IMR-90 (cell line): ENCODE results near the gene TIMM50. TPM values are rescaled to one million over a fixed set of nuclear protein-coding genes. Genes with fewer than 3 reads are reported as not detected.

ENCODE experiments used
- ATAC-seq: fragments of 200-7000 bp; cut with Tn5 transposase; 2 replicates; pipeline ENCODE4 v1.9.1; 2020; ENCODE audit warnings: low read depth, mild to moderate bottlenecking, moderate library complexity
- BruUV-seq: library from RNA; stranded (reverse); fragments of 400-500 nt; replicated peaks from 2 replicates; lab custom pipeline; 2021; lab: Mats Ljungman, UMichigan
- CTCF ChIA-PET: fragments of 300-600 bp; formaldehyde crosslinking; extraction: SDS; loops from one replicate; lab custom pipeline; 2021; ENCODE audit warnings: antibody characterized with exemption; lab: Yijun Ruan, JAX
- POLR2A ChIA-PET: fragments of 300-600 bp; sonication (Branson Sonifier 250); formaldehyde crosslinking; loops from one replicate; lab custom pipeline; 2022; ENCODE audit warnings: antibody characterized with exemption; ENCODE audit not compliant: unreplicated experiment; lab: Charles Lee
- DNase-seq: peaks from one replicate; pipeline ENCODE4 v3.0.0; 2013
- H2AFZ ChIP-seq: replicated peaks from 2 replicates; pipeline ENCODE3; 2013; ENCODE audit warnings: low read length, mild to moderate bottlenecking; ENCODE audit not compliant: poor library complexity
- H2AK5ac ChIP-seq: 2 replicates; pipeline ENCODE4 v1.6.1; 2013; ENCODE audit warnings: low read depth, low read length, inconsistent platforms
- H2AK9ac ChIP-seq: replicated peaks from 2 replicates; pipeline ENCODE3; 2013; ENCODE audit warnings: mild to moderate bottlenecking, low read depth, low read length, moderate library complexity; ENCODE audit not compliant: poor library complexity
- H2BK120ac ChIP-seq: 2 replicates; pipeline ENCODE4 v1.6.1; 2013; ENCODE audit warnings: low read depth, low read length, inconsistent platforms
- H2BK15ac ChIP-seq: 3 replicates; pipeline ENCODE4 v1.6.1; 2013; ENCODE audit warnings: low read depth, low read length, inconsistent platforms
- H2BK20ac ChIP-seq: 2 replicates; pipeline ENCODE4 v1.6.1; 2013; ENCODE audit warnings: low read depth, mild to moderate bottlenecking, inconsistent platforms, low read length, moderate library complexity
- H2BK5ac ChIP-seq: 2 replicates; pipeline ENCODE4 v1.6.1; 2013; ENCODE audit warnings: mild to moderate bottlenecking, low read depth, low read length, inconsistent platforms; ENCODE audit not compliant: poor library complexity, severe bottlenecking
- H3K14ac ChIP-seq: replicated peaks from 2 replicates; pipeline ENCODE4 v1.6.1; 2013; ENCODE audit warnings: low read depth, low read length, inconsistent platforms
- H3K18ac ChIP-seq: 2 replicates; pipeline ENCODE4 v1.6.1; 2013; ENCODE audit warnings: low read depth, low read length, control low read depth
- H3K23ac ChIP-seq: 2 replicates; pipeline ENCODE4 v1.6.1; 2013; ENCODE audit warnings: low read depth, low read length, inconsistent platforms
- H3K27ac ChIP-seq: 2 replicates; pipeline ENCODE4 v1.5.1; 2013; ENCODE audit warnings: mild to moderate bottlenecking, control low read depth, low read length; ENCODE audit not compliant: insufficient read depth
- H3K27me3 ChIP-seq: 2 replicates; pipeline ENCODE4 v1.6.1; 2013; ENCODE audit warnings: low read length; ENCODE audit not compliant: control insufficient read depth, insufficient read depth
- H3K36me3 ChIP-seq: 2 replicates; pipeline ENCODE4 v1.6.1; 2013; ENCODE audit warnings: low read length, mixed read lengths; ENCODE audit not compliant: control insufficient read depth, insufficient read depth
- H3K4ac ChIP-seq: 2 replicates; pipeline ENCODE4 v1.6.1; 2013; ENCODE audit warnings: low read depth, low read length, inconsistent platforms
- H3K4me1 ChIP-seq: 2 replicates; pipeline ENCODE4 v1.6.1; 2013; ENCODE audit warnings: low read length, mixed read lengths; ENCODE audit not compliant: control insufficient read depth, insufficient read depth
- H3K4me2 ChIP-seq: 2 replicates; pipeline ENCODE4 v1.6.1; 2013; ENCODE audit warnings: low read depth, mild to moderate bottlenecking, control low read depth, low read length, moderate library complexity
- H3K4me3 ChIP-seq: 2 replicates; pipeline ENCODE4 v1.5.1; 2013; ENCODE audit warnings: low read depth, mild to moderate bottlenecking, control low read depth, low read length, moderate library complexity; ENCODE audit not compliant: insufficient read depth
- H3K56ac ChIP-seq: 2 replicates; pipeline ENCODE4 v1.6.1; 2013; ENCODE audit warnings: low read length, inconsistent platforms; ENCODE audit not compliant: insufficient read depth; ENCODE audit errors: extremely low read depth
- H3K79me1 ChIP-seq, 2 experiments: 2 replicates each; pipeline ENCODE4 v1.6.1; 2013; ENCODE audit warnings: low read length in 2 of 2, inconsistent platforms in 1 of 2, low read depth in 1 of 2
- H3K9ac ChIP-seq: 2 replicates; pipeline ENCODE4 v1.6.1; 2013; ENCODE audit warnings: low read depth, low read length, control low read depth
- H3K9me1 ChIP-seq: 2 replicates; pipeline ENCODE4 v1.6.1; 2013; ENCODE audit warnings: low read length, inconsistent platforms; ENCODE audit not compliant: insufficient read depth
- H3K9me3 ChIP-seq: 2 replicates; pipeline ENCODE4 v1.6.1; 2013; ENCODE audit warnings: low read length; ENCODE audit not compliant: control insufficient read depth, insufficient read depth
- H4K20me1 ChIP-seq: 2 replicates; pipeline ENCODE4 v1.6.1; 2013; ENCODE audit warnings: low read length, inconsistent platforms; ENCODE audit not compliant: insufficient read depth
- H4K5ac ChIP-seq: 2 replicates; pipeline ENCODE4 v1.6.1; 2013; ENCODE audit warnings: mild to moderate bottlenecking, low read depth, low read length, control low read depth
- H4K8ac ChIP-seq, 2 experiments: 2 replicates each; pipeline ENCODE4 v1.6.1; 2013; ENCODE audit warnings: low read depth in 2 of 2, low read length in 2 of 2, control low read depth in 1 of 2, inconsistent platforms in 1 of 2
- H4K91ac ChIP-seq: 2 replicates; pipeline ENCODE4 v1.6.1; 2013; ENCODE audit warnings: low read depth, low read length, inconsistent platforms; ENCODE audit not compliant: insufficient read depth
- POLR2A ChIP-seq: IDR thresholded peaks from 2 replicates; pipeline ENCODE4 v1.6.1; 2012; ENCODE audit warnings: mild to moderate bottlenecking, low read depth, low read length
- WGBS, 2 experiments: methylation state at CpG; one replicate each; pipeline versions ENCODE4 v1.1.5 to v1.1.7; 2013; ENCODE audit warnings: missing lambda C conversion rate in 2 of 2; ENCODE audit not compliant: insufficient read length in 1 of 2; ENCODE audit errors: extremely low coverage in 2 of 2; 5-methylcytosine and 5-hydroxymethylcytosine counted together
- dilution Hi-C: fragments of 300-500 bp; cut with HindIII; formaldehyde crosslinking; loops from one replicate; pipeline ENCODE4 v1.14.3; 2018; ENCODE audit warnings: low sequenced_read_pairs; ENCODE audit not compliant: unreplicated experiment
- in situ Hi-C: fragments of 300-500 bp; cut with MboI; formaldehyde crosslinking; loops from 3 replicates; pipeline ENCODE4 v1.14.3; 2019; ENCODE audit warnings: low sequenced_read_pairs, inconsistent platforms, mixed read lengths
- intact Hi-C: fragments of 100-400 bp; cut with micrococcal nuclease; formaldehyde crosslinking; loops from 2 replicates; pipeline ENCODE4 v1.10.0; 2022
- polyA plus RNA-seq, 3 experiments: library from polyadenylated mRNA; depleted of rRNA; stranded (reverse); fragments of >200 nt; gene quantifications; 2 replicates each; pipeline ENCODE4 v1.2.3, GENCODE V29; 2012; ENCODE audit warnings: low replicate concordance in 1 of 3
- total RNA-seq: library from RNA; depleted of rRNA; stranded (reverse); fragments of >200 nt; gene quantifications from 2 replicates; pipeline ENCODE4 v1.2.3, GENCODE V29; 2012
- TF ChIP-seq, protein P1 (sequence below): fragments of 150-350 bp; IDR thresholded peaks from 2 replicates; pipeline ENCODE4 v1.6.1; 2017; ENCODE audit warnings: mild to moderate bottlenecking, antibody characterized with exemption, low read length, low read depth

Gene TIMM50
- total and polyA plus RNA-seq, 2 of the 4 experiments (the other 2 are of a cell fraction), result 52.0 to 76.8 TPM

- TF ChIP-seq, protein P1, sequence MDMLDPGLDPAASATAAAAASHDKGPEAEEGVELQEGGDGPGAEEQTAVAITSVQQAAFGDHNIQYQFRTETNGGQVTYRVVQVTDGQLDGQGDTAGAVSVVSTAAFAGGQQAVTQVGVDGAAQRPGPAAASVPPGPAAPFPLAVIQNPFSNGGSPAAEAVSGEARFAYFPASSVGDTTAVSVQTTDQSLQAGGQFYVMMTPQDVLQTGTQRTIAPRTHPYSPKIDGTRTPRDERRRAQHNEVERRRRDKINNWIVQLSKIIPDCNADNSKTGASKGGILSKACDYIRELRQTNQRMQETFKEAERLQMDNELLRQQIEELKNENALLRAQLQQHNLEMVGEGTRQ, result no peak
Measured at GRCh38 chr19:39507715-39508364, 27.2 kb downstream of the TIMM50 start (continued).

DNA sequence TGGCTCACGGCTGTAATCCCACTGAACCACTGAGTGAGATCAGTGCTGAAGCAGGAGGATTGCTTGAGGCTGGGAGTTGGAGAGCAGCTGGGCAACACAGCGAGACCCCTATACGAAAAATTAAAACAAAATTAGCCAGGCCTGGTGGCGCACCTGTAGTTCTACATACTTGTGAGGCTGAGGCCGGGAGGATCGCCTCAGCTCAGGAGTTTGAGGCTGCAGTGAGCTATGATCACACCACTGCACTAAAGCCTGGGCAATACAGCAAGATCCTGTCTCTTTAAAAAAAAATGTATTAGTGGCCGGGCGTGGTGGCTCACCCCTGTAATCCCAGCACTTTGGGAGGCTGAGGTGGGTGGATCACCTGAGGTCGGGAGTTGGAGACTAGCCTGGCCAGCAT lies 28.0 kb downstream of the TIMM50 start:
- Histone ChIP-seq H2BK15ac (no peak overlapping the region), H3K4ac (no peak overlapping the region), H3K36me3 (no peaks in the 10 kb centered on the region), H3K4me3 (no peak overlapping the region), H2AK5ac (no peak overlapping the region), H3K18ac (no peak overlapping the region), H3K23ac (no peak overlapping the region), H4K8ac (no peak overlapping the region), H3K27ac (no peak overlapping the region), H3K4me1 (no peaks in the 10 kb centered on the region), H2BK120ac (no peak overlapping the region), H4K20me1 (no peaks in the 10 kb centered on the region), H2BK5ac (no peak overlapping the region), H3K14ac (no peak overlapping the region), H2BK20ac (no peak overlapping the region), H3K4me2 (no peak overlapping the region), H4K91ac (no peak overlapping the region), H3K56ac (no peak overlapping the region), H3K79me1 (no peaks in the 10 kb centered on the region), H3K9me1 (peaks cover 3% of the 10 kb centered on the region; the same call in 1 of the 2 replicates), H2AK9ac (no peak overlapping the region), H3K27me3 (peaks cover 29% of the 10 kb centered on the region), H3K9ac (no peak overlapping the region), H3K9me3 (peaks cover 5% of the 10 kb centered on the region), H2AFZ (no peak overlapping the region), H4K5ac (no peak overlapping the region)
- TF ChIP-seq POLR2A, result no peak
- 100% methylated on average over 1 of the region's 9 CpGs; no CpG with 5 or more reads in 1 of the 2 experiments for WGBS, 2 experiments
- intact Hi-C loops (no loop called here), in situ Hi-C loops (no loop called here), dilution Hi-C loops (no loop called here)
- DNase-seq (no peak), ATAC-seq (no peak)
- CTCF ChIA-PET, result interaction anchor here (0.9 kb wide), 1 partner anchor 24 kb away, joined by 3 read pairs; the partner anchor contains the start of gene EID2B
- BruUV-seq, result no TSS peak
- POLR2A ChIA-PET, result no interaction called here
